Smooth muscle cell (in vitro differentiated cells): ENCODE measurements around the gene EIF5A. TPM values are rescaled to one million over a fixed set of nuclear protein-coding genes. Genes with fewer than 3 reads are reported as not detected.

ENCODE experiments used
- DNase-seq: peaks from one replicate; lab custom pipeline; 2025; ENCODE audit not compliant: unreplicated experiment; lab: John Stamatoyannopoulos, UW
- H2AFZ ChIP-seq: fragments of 200-600 bp; sonication (generic); 2 replicates; pipeline ENCODE4 v1.6.0; 2016; ENCODE audit warnings: antibody characterized with exemption, low read depth, mild to moderate bottlenecking
- H3F3A ChIP-seq: fragments of 200-600 bp; sonication (generic); 2 replicates; pipeline ENCODE4 v1.6.0; 2017; ENCODE audit warnings: antibody characterized with exemption, low read depth
- H3K27ac ChIP-seq: fragments of 200-600 bp; sonication (generic); 2 replicates; pipeline ENCODE4 v1.5.1; 2016; ENCODE audit warnings: low read depth, mild to moderate bottlenecking
- H3K27me3 ChIP-seq: fragments of 200-600 bp; sonication (generic); 2 replicates; pipeline ENCODE4 v1.6.1; 2016; ENCODE audit warnings: low read depth, mild to moderate bottlenecking
- H3K36me3 ChIP-seq: fragments of 200-600 bp; sonication (generic); 2 replicates; pipeline ENCODE4 v1.5.1; 2016; ENCODE audit warnings: low read depth
- H3K4me1 ChIP-seq: fragments of 200-600 bp; sonication (generic); 2 replicates; pipeline ENCODE4 v1.5.1; 2016; ENCODE audit warnings: low read depth
- H3K4me2 ChIP-seq: fragments of 200-600 bp; sonication (generic); 2 replicates; pipeline ENCODE4 v1.6.0; 2016; ENCODE audit warnings: mild to moderate bottlenecking
- H3K4me3 ChIP-seq: fragments of 200-600 bp; sonication (generic); 2 replicates; pipeline ENCODE4 v1.5.1; 2016; ENCODE audit warnings: mild to moderate bottlenecking
- H3K79me2 ChIP-seq: fragments of 200-600 bp; sonication (generic); 2 replicates; pipeline ENCODE4 v1.6.0; 2016; ENCODE audit warnings: low read depth, mild to moderate bottlenecking
- H3K9ac ChIP-seq: fragments of 200-600 bp; sonication (generic); 2 replicates; pipeline ENCODE4 v1.6.0; 2016; ENCODE audit warnings: low read depth
- H3K9me3 ChIP-seq: fragments of 200-600 bp; sonication (generic); replicated peaks from 2 replicates; pipeline ENCODE4 v1.5.1; 2016; ENCODE audit warnings: low read depth
- H4K20me1 ChIP-seq: fragments of 200-600 bp; sonication (generic); 2 replicates; pipeline ENCODE4 v1.6.0; 2016; ENCODE audit warnings: low read depth
- WGBS: methylation state at CpG from one replicate; pipeline ENCODE4 v1.1.7; 2016; ENCODE audit warnings: low lambda C conversion rate; 5-methylcytosine and 5-hydroxymethylcytosine counted together
- polyA plus RNA-seq: library from polyadenylated mRNA; unstranded; fragments of >200 nt; fragmentation: Nextera tagmentation; extraction: Ambion mirVana; gene quantifications from 2 replicates; pipeline ENCODE4 v1.2.1, GENCODE V29; 2016
- total RNA-seq: library from RNA; depleted of rRNA; stranded (reverse); fragments of >200 nt; gene quantifications from 2 replicates; pipeline ENCODE4 v1.2.3, GENCODE V29; 2014
- TF ChIP-seq, protein P1 (sequence below): fragments of 200-600 bp; sonication (generic); IDR thresholded peaks from 2 replicates; pipeline ENCODE4 v1.5.1; 2017; ENCODE audit warnings: borderline replicate concordance, mild to moderate bottlenecking, antibody characterized with exemption; ENCODE audit not compliant: insufficient read depth, poor library complexity, severe bottlenecking

Gene EIF5A
- total and polyA plus RNA-seq, 2 experiments from 2014 or later, result 323 to 797 TPM

- H3K79me2 ChIP-seq, result no peaks in the 10 kb centered on the region
- H3F3A ChIP-seq, result no peaks in the 10 kb centered on the region
- no peaks in the 10 kb centered on the region for H3K36me3 ChIP-seq
- 83% methylated on average over 9 of the region's 18 CpGs for WGBS
- TF ChIP-seq, protein P1, sequence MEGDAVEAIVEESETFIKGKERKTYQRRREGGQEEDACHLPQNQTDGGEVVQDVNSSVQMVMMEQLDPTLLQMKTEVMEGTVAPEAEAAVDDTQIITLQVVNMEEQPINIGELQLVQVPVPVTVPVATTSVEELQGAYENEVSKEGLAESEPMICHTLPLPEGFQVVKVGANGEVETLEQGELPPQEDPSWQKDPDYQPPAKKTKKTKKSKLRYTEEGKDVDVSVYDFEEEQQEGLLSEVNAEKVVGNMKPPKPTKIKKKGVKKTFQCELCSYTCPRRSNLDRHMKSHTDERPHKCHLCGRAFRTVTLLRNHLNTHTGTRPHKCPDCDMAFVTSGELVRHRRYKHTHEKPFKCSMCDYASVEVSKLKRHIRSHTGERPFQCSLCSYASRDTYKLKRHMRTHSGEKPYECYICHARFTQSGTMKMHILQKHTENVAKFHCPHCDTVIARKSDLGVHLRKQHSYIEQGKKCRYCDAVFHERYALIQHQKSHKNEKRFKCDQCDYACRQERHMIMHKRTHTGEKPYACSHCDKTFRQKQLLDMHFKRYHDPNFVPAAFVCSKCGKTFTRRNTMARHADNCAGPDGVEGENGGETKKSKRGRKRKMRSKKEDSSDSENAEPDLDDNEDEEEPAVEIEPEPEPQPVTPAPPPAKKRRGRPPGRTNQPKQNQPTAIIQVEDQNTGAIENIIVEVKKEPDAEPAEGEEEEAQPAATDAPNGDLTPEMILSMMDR, result no peak
- no peaks in the 10 kb centered on the region for H3K9me3 ChIP-seq
- no peak overlapping the region for H3K9ac ChIP-seq
- H3K27me3 ChIP-seq, result peaks cover 40% of the 10 kb centered on the region
- no peak overlapping the region for H2AFZ ChIP-seq
- DNase-seq, result no peak
- no peak overlapping the region for H3K27ac ChIP-seq
- no peaks in the 10 kb centered on the region for H4K20me1 ChIP-seq
- no peak overlapping the region for H3K4me2 ChIP-seq
- no peaks in the 10 kb centered on the region for H3K4me1 ChIP-seq
- no peak overlapping the region for H3K4me3 ChIP-seq
Measured at GRCh38 chr17:7289256-7290032, 18.0 kb upstream of the EIF5A start.

- H3K27ac ChIP-seq, result no peak overlapping the region
- H3K9ac ChIP-seq, result no peak overlapping the region
- H3K9me3 ChIP-seq, result no peaks in the 10 kb centered on the region
- no peak overlapping the region for H3K4me2 ChIP-seq
- H3K79me2 ChIP-seq, result no peaks in the 10 kb centered on the region
- H4K20me1 ChIP-seq, result no peaks in the 10 kb centered on the region
- WGBS, result 94% methylated on average over 19 of the region's 19 CpGs
- TF ChIP-seq, protein P1, result no peak
- peaks cover 46% of the 10 kb centered on the region for H3K27me3 ChIP-seq
- no peaks in the 10 kb centered on the region for H3K4me1 ChIP-seq
- no peak overlapping the region for H3K4me3 ChIP-seq
- H3F3A ChIP-seq, result no peaks in the 10 kb centered on the region
- no peak overlapping the region for H2AFZ ChIP-seq
- no peak for DNase-seq
- no peaks in the 10 kb centered on the region for H3K36me3 ChIP-seq
Measured at GRCh38 chr17:7290166-7290565, 17.3 kb upstream of the EIF5A start.

DNA sequence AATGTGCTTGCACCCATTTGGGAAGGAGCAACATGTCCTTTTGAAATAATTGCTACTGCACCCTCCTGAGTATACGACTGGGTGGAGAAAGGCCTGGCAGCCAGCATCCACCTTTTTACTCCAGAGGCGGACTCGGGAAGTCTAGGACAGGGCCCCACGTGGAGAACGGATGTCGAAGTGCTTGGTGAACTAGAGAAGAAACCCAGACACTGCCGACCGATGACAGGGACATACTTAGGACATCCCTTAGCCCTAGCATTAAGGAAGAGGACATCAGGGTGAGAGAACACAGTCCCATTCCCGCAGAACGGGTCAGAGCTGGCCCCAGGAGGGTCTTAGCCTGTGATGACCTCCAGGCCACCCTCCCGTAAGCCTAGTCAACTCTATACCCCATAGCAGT is 16.7 kb upstream of the EIF5A start:
- H3K4me3 ChIP-seq, result no peak overlapping the region
- DNase-seq, result no peak
- TF ChIP-seq, protein P1, result no peak
- H2AFZ ChIP-seq, result no peak overlapping the region
- no peak overlapping the region for H3K9ac ChIP-seq
- no peaks in the 10 kb centered on the region for H4K20me1 ChIP-seq
- peaks cover 46% of the 10 kb centered on the region for H3K27me3 ChIP-seq
- WGBS, result 86% methylated on average over 11 of the region's 11 CpGs
- H3K36me3 ChIP-seq, result no peaks in the 10 kb centered on the region
- no peak overlapping the region for H3K4me2 ChIP-seq
- no peak overlapping the region for H3K27ac ChIP-seq
- H3K9me3 ChIP-seq, result no peaks in the 10 kb centered on the region
- no peaks in the 10 kb centered on the region for H3K79me2 ChIP-seq
- peaks cover 4% of the 10 kb centered on the region for H3F3A ChIP-seq
- no peaks in the 10 kb centered on the region for H3K4me1 ChIP-seq

DNA sequence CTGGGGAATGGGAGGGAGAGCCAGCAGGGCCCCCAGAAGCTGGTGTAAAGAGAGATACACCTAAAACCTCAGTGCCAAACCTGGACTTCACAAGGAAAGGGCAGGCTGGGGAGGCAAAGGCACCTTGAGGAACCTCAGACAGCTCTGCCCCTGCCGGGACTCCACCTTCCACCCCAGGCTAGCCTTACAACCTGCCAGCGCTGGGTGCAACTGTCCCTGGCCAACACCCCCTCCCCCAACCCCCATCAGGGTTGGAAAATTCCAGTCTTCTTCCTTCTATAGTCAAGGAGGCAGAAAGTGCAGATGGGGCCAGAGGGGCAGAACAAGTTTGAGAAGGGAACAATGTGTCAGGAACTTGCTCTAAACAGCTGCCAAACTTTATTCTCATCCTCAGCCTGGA is 15.2 kb upstream of the EIF5A start:
- DNase-seq, result no peak

More for the DNA sequence above, 15.2 kb upstream of the EIF5A start:
- TF ChIP-seq, protein P1, result no peak
- no peaks in the 10 kb centered on the region for H3K9me3 ChIP-seq
- H3K4me2 ChIP-seq, result no peak overlapping the region
- no peak overlapping the region for H3K27ac ChIP-seq
- no peaks in the 10 kb centered on the region for H4K20me1 ChIP-seq
- 95% methylated on average over 2 of the region's 2 CpGs for WGBS
- H2AFZ ChIP-seq, result no peak overlapping the region
- H3K36me3 ChIP-seq, result no peaks in the 10 kb centered on the region
- H3K79me2 ChIP-seq, result no peaks in the 10 kb centered on the region
- no peaks in the 10 kb centered on the region for H3K4me1 ChIP-seq
- H3F3A ChIP-seq, result peaks cover 8% of the 10 kb centered on the region
- no peak overlapping the region for H3K4me3 ChIP-seq
- no peak overlapping the region for H3K9ac ChIP-seq
- peaks cover 50% of the 10 kb centered on the region for H3K27me3 ChIP-seq
